ENCODE results near the gene C17orf113.
"Not testable (repeated sequence)": the region's sequence is repeated elsewhere in the genome, so short reads cannot be mapped to it uniquely, and the experiment has no call there.

C17orf113 gene

DNA sequence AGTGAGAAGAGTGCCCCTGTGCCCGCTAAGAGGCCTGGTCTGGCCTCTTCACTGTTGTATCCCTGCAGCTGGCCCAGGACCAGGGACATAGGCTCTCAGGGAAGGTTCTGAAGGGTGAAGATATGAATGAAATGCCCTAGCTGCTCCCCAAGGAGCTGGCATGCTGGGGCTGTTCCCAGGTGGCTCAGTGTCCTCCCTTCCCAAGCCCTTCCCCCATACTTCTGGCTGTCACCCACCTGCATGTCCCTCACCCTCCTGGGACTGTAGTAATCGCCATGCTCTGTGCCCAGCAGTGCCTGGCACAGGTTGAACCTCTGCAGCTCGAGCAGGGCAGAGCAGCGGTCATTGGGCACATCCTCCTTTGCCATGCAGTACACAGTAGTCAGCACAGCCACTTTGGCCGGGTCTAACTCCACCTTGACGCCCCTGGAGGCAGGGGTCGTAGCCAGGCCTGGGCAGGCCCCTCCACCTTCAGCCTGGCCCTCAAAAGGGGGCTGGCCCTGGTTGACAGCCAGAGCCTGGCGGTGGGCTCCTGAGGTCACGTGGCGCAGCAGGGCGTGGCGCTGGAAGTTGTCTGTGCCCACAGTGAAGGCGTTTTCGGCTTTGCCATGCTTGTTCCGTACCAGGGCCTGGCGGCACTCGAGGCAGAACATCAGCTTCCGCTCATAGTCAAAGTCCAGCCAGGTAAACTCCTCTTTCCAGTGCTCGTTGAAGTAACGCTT, 7.6 kb downstream of the C17orf113 start:
- DNase-seq (ENCODE audit: low read depth) = no peak

DNA sequence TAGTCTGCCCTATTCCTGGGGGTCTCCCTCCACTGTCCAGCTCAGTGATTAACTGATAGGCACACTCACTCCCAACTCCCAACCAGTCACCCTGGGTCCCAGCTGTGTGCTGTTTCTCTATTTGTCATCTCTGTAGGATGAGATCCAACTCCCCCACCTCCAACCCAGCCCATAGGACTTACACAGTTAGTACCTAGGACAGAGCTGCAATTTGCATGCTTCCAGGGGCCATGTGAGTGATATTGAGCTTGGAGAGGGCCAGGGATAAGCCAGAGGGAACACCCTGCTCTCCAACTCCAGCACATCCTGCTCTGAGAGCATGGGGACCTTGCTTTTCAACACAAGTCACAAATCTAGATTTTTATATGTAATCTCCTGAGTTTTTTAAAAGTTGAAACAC, 8.8 kb downstream of the C17orf113 start:
- DNase-seq (ENCODE audit: low read depth) = no peak

DNA sequence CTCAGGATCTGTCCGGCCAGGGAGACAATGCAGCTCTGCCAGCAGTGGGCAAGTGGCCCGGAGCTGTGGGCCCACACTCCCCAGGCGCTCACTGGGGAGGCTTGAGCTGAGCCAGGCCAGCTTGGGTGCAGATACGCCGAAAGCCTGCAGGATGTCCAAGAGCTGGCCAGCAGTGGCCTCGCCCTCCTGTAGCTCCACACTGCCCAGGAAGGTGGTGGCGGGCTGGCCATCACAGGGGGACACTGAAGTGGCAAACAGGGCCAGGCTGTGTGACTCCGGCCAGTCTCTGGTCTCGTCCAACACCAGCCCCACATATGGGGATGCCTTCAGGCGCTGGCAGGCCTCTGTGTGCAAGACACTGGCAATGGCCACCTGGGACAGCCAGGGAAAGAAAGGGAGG, 9.6 kb downstream of the C17orf113 start:
- DNase-seq (ENCODE audit: low read depth) = no peak

DNA sequence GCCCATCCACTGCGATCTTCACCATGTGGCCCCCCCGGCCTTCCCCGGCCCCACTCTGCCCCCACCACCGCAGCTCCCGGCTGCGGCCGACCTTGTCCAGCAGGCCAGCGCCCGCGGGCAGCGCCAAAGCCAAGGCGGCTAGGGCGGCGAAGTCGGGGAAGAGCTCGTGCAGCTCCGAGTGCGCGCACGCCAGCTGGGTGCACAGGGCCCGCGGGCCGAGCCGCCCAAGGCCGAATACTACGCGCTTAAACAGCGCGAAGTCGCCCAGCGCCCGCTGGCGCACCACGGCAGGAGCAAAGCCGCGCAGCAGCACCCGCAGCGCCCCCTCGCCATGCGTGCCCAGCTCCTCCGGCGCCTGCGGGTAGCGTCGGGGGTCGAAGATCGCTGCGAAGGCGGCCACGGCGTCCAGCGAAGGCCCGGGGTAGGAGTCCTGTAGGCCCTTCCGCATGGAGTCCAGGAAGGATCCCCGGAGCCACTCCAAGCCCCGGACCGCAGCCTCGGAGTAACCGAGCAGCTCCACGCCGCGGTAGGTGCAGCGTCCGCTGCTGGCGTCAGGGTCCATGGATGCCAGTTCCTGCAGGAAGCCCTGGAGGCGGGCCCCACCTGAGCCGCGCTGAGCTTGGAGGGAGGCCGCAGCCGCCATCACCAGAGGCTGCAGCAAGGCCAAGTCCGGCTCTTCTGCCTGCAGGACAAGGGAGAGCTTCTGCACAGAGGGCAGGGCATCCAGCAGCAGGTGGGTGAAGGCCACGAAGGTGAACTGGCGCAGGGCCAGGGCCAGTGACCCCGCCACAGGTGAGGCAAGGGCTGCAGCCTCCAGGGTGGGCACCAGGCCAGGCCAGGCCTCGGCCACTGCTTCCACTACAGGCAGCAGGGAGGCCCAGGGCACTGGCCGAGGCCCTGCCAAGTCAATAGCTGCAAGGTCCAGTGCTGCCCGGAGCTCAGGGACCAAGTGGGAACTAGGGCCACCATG, 10.3 kb downstream of the C17orf113 start:
- no peak for DNase-seq (ENCODE audit: low read depth)

DNA sequence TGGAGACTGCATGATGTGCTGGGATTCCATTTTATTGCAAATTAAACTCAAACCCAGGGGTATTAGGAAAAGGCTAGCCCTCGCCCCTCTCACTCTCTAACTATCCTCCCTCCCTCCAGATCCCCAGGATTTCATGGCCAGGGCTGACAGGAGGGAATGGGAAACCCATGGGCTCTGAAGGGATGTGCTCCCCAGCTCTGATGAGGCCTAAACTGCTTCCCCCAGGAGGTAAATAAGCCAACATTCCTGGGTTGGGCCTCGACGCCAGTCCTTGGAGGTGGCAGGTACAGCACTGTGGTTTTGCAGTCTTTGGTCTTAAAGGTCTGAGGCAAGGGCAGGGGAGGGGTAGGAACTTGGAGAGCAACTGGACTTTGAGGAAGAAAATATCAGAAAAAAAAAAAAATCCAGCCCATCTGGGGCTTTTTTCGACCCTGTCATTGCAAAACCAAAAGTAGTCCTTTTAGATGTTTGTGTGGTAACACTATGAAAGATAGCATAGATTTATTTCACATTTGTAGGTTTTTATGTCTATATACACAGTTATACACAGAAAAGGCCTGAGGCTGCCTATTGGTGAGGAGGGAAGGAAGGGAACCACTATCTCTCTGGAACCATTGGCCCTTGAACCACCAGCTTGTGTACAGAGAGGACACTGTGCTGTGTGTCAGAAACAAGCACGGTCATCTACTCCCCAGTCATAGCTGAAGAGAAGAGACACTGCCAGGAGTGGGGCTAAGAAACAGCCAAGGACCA, 12.0 kb downstream of the C17orf113 start:
- DNase-seq (ENCODE audit: low read depth) = no peak

DNA sequence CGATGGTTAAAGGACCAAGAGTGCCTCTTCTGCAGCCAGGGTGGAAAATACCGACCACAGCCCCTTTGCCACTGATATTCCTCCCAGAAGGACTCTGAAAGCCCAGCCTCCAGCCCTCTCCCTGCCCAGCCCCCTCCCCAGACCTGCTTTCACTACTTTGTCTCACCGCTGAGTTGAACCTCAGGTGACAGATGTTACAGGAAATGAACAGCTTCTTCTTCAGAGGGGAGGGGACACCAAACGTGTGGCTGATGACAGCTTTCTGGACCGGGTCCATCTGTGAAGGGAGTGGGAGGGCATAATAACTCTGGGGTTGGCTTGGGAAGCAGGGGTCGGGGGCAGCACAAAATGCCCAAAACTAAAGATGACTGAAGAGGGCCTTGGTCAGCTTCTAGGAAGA, 16.3 kb downstream of the C17orf113 start:
- DNase-seq (ENCODE audit: low read depth) = no peak

DNA sequence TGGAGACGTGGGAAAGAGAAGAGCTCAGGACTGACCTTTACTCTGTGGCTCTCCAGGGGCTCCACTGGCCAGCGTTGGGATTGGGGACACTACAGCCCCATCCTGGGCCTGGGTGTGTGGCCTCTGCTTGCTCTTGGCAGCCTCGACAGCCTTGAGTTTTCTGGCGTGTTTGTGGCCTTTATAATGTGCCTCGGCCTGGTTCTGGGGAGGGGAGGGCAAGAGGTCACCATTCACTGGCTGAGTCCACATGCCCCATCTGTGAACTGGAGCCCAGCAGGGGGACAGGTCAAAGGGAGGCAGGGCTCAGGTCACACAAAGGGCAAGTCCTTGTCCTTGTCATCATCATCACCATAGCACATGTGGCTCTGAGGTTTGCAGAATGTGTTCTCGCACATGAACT, 18.8 kb downstream of the C17orf113 start:
- no peak for DNase-seq (ENCODE audit: low read depth)

DNA sequence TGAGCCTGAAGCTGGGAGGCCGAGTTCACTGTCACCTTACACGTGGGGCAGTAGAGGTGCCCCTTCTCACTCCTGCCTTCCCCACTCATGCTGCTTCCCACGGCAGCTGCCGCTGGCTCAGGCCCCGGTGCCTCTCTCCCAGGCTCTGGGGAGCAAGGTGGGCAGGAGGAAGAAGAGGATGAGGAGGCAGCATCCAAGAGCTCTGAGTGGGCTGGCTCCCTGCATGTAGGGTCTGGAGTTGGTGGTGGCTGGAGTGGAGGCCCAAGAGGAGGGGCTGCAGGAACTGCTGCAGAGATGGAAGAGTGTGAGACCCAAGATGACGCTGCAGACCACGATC, 21.6 kb downstream of the C17orf113 start:
- DNase-seq (ENCODE audit: low read depth) = no peak

DNA sequence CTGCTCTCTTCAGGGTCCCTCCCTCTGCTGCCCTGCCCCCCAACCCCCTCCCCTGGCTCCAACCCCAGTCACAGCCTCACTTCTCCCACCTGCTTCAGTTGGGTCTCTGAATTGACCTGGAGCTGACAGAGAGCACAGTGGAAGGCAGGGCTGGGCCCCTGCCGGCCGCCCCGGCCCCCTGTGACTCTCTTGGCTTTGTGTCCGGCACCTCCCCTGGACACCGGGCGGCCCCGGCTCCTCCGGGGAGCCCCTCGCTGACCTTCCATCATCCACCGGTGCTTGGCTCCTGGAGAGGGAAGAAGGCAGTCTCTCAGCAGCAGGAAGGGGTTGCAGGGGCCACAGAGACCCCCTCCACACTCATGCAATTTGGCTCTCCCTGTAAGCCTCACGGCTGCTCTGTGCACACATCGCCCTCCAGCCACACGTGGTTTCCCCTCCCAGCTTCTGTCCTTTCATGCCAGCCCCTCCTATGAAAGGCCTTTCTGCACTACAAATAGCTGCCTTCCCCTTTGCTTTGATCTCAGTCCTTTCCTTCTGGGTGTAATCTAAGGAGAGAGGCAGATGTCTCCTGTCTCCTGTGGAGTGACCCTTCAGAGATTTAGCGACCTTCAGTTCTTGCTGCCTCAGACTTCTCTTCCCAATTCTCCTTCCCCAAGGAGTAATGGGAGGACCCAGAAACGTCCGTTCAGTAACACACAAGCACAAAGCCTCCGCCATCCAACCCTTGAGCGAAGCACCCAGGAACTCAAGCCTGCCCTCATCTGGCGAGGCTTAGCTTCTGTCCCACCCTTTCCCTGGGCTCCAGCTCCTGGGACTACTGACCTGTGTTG, 22.2 kb downstream of the C17orf113 start:
- no peak for DNase-seq (ENCODE audit: low read depth)

DNA sequence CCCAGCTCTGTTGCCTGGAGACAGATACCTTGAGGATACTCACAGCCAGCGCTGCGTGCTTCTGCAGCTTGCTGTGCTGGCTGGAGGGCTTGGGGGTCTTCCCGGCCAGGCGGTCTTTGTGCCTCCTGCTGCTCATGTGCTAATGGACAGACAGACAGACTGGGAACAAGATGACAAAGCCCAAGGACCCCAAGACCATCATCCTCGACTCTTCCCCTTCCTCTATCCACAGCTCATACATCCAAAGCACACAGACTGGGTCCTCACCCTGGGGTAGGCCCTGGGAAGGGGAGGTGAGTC, 22.9 kb downstream of the C17orf113 start:
- DNase-seq (ENCODE audit: low read depth) = no peak

DNA sequence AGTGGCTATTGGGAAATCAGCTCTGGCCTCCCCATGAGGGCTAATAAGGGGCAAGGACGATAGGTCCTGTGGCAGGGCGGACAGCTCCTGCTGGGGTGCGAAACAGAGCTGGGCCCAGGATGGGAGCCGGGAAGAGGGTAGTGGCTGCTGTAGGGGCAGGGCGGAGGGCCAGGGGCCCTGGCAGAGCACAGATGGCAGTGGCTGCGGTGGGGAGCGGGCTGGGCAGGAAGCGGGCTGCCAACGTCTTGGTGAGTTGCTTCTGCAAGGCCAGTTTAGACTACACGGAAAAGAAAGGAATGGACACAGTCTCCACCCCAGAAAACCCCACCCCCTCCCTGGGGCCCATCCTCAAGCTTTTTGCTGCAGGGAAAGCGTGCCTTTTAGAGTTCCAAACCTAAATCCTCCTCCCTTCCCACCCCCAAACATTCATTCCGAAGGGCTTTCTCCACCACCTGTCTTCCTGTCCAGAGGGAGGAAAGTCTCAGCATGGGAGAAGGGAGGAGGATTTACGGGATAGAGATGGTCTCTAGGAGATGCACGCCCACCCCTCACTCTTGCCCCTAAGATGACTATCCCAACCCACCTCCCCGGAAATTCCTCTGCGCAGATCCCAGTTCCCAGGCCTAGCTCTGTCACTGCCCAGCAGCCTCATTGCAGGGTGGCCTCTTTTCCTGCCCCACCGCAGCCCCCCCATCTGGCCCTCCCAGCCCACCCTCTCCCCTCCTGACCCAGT, 23.4 kb downstream of the C17orf113 start:
- DNase-seq (ENCODE audit: low read depth) = no peak

DNA sequence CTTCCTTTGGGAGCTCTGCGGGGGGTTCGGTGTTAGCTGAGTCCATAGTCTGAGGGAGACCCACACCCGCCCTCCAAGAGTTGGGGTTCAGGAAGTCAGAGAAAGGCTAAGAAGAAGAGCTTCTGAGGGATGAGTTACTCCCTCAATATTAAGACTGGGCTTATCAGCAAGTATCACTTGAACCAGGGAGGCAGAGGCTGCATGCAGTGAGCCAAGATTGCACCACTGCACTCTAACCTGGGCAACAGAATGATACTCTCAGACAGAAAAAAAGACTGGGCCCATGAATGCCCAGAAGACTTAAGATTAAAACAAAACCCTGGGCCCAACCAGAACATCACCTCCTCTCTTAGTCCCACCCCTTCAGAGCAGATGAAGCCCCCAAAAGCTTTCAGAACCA, 24.5 kb downstream of the C17orf113 start:
- DNase-seq (ENCODE audit: low read depth) = no peak

DNA sequence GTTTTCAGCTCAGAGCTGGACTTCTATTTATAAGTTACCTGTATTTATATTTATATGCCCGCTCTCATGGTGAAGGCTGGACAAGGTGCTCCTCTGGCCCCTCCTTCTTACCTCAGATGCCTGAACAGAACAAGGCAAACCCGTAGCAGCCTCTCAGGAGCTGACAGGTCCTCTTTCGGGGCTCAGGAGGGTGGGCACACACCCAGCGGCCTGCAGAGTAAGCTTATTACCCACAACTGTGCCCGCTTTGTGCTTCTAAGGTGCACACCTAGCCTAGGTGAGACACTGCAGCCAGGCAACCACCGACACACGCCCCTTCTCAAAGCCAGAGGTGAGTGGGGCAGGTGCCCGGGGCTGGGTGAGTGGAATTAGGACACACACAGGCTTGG, 25.2 kb downstream of the C17orf113 start:
- DNase-seq (ENCODE audit: low read depth) = no peak

DNA sequence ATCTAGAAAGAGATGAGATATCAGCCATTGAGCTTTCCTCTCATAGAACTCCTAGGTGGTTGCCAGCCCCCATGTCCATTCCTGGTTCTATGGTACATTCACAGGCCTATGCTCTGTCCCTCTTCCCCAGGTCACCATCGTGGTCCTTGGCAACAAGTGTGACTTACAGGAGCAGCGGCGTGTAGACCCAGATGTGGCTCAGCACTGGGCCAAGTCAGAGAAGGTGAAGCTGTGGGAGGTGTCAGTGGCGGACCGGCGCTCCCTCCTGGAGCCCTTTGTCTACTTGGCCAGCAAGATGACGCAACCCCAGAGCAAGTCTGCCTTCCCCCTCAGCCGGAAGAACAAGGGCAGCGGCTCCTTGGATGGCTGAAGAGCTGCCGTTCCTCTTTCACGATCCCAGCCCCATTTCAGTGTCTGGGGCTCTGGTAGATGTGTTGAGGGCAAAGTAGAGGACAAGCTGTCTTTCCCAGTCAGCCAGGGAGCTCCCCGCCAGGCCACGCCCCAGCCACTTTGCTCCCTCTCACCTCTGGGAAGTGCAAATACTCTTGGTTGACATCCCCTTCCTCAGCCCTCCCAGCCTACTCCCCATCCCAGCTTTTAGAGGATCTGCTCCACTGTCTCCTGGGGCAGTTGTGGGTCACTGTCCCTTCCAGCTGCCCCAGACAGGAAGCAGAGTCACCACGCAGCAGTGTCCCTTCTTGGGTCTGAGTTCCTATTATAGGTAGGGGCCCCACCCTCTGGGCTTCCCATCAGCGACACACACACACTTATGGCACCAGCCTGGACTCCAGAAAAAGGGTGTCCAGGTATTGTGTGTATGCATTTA, 26.7 kb downstream of the C17orf113 start:
- no peak for DNase-seq (ENCODE audit: low read depth)

DNA sequence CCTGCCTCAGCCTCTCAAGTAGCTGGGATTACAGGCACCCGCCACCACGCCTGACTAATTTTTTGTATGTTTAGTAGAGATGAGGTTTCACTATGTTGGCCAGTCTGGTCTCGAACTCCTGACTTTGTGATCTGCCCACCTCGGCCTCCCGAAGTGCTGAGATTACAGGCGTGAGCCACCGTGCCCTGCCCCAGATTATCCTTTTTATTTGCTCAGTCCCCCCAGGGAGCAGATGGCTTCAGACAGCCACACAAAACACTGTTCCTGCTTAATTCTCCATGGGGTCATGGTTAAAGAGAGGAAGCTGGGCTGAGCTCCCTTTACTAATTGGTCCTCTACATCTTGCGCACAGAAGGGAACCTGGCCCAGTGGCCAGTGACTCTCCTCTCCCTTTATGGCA, 29.6 kb downstream of the C17orf113 start:
- not testable (repeated sequence) for DNase-seq (ENCODE audit: low read depth)

DNA sequence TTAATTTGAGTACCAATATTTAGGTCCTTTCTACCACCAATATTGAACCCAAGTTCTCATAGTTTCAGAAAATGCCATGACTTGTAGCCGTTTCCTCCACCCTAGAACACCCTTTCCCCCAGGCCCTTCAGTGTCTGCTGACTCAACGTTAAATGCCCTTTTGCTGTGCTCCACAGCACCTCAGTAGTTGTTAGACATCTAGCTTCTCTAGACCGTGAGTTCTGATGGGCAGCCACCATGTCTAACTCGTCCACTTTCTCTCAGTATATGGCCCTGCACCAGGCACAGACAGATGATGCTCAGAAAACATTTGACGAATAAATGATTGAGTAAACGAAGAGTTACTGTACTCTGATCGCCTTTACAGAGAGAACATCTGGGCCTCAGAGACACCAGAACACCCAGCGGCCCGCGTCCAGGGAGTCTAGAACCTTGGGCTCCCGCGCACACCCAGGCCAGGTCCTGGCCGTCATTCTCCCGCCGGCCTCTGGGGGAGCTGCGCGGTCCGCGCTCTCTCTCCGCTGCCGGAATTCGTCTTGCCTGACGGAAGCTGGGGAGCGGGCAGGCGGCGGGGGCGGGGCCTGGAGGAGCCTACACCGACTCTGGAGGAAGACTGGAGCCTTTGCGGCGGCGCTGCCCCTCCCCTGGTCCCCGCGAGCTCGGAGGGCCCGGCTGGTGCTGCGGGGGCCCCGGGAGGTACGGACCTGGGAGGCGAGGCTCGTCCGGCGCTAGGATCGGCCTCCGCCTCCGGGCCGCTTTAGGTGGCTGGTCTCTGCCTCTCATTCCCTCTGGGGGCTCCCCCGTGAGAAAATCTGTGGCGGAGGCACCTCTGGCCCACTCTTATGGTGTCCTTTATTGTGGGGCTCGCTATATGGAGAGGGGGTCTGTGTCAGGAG, 30.6 kb downstream of the C17orf113 start, which contains the start of gene NKIRAS2:
TSS of gene NKIRAS2 (plus strand) at position 582 of the 896 bp plus-strand sequence. CDS start 1,488 bp downstream, outside the sequence.
- DNase-seq (ENCODE audit: low read depth) = peak; percentile 41

DNA sequence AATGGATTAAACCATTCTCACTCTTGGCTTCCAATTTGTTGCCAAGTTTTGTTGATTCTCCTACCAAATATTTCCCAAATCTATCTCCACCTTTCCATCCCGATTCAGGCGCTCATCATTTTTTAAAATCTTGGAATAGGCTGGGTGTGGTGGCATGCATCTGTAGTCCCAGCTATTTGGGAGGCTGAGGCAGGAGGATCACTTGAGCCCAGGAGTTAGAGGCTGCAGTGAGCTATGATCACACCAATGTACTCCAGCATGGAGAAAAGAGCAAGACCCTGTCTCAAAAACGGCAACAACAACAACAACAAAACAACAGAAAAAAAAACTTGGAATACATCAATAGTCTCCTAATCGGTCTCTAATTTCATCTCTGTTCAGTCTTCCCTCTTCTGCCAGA, 31.4 kb downstream of the C17orf113 start:
- no peak for DNase-seq (ENCODE audit: low read depth)

DNA sequence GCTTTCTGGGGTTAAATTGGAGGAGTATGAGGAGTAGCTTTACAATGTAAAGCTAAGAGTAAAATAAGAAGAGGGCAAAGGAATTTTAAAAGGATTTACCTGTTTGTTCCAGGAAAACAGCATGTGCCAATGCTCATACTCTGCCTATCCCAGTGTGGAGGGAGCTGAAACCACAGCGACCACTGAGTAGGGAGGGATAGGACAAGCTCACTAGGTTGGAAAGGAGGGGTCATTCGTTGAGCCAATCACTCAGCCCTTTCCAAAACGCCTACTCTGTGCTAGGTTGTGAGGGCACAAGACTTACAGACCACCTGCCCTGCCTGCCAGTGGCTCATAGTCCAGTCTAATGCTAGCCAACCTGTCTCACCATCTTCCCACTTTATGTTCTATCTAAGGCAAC, 32.1 kb downstream of the C17orf113 start:
- DNase-seq (ENCODE audit: low read depth) = no peak

DNA sequence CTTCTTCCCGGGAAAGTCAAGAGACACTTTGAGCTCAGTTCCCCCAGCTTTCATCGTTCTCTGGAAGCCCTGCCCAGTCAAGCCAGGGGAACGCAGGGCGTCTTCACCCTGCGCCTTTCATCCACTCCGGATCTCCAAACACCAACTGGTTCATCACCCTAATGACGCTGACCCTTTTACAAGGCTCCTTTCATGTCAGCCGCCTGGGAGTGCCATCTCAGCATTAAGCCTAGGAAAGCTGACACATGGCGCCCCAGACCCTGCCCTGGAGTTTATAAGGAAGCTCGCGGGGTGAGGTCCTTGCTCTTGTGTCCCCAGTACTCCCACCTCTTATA, 32.6 kb downstream of the C17orf113 start:
- no peak for DNase-seq (ENCODE audit: low read depth)

Data from non-pigmented ciliary epithelial cell (primary cell).